ENCODE data around the gene PODN. TPM values are rescaled to one million over a fixed set of nuclear protein-coding genes. Genes with fewer than 3 reads are reported as not detected.

PODN gene
- total RNA-seq, 1 donor from 2014 or later: not detected

DNA sequence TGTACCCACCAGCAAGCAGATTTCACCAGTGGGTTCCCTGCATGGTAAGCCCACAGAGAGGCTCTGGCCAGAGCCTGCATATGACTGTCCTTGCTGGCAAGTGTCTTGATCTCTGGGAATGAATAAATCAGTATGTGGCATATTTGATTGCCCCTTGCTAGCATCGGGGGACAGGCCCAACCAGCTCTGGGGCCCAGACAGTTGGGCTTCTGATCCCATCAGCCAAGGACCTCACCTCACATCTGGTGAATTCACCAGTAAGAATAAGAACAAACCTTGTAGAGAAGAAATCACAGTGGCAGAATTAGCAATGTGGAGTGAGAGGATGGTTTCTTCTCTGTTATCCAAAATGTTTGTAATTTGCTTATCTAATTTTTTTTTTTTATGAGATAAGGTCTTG lies 64.5 kb downstream of the PODN start:
- H3K27ac Mint-ChIP-seq: no peak overlapping the region
- no peaks in the 10 kb centered on the region for H3K9me3 Mint-ChIP-seq
- no peaks in the 10 kb centered on the region for H3K4me1 Mint-ChIP-seq
- ChIA-PET POLR2A (no interaction called here), CTCF (no interaction called here)
- no peaks in the 10 kb centered on the region for H3K36me3 Mint-ChIP-seq (ENCODE audit: low read depth)
- no peak overlapping the region for H3K4me3 Mint-ChIP-seq
- H3K27me3 Mint-ChIP-seq: peaks cover 12% of the 10 kb centered on the region
- ATAC-seq (ENCODE audit: low read depth): no peak
- no peak for DNase-seq
- intact Hi-C loops (cut with micrococcal nuclease): no loop called here
- TF ChIP-seq, protein P1, sequence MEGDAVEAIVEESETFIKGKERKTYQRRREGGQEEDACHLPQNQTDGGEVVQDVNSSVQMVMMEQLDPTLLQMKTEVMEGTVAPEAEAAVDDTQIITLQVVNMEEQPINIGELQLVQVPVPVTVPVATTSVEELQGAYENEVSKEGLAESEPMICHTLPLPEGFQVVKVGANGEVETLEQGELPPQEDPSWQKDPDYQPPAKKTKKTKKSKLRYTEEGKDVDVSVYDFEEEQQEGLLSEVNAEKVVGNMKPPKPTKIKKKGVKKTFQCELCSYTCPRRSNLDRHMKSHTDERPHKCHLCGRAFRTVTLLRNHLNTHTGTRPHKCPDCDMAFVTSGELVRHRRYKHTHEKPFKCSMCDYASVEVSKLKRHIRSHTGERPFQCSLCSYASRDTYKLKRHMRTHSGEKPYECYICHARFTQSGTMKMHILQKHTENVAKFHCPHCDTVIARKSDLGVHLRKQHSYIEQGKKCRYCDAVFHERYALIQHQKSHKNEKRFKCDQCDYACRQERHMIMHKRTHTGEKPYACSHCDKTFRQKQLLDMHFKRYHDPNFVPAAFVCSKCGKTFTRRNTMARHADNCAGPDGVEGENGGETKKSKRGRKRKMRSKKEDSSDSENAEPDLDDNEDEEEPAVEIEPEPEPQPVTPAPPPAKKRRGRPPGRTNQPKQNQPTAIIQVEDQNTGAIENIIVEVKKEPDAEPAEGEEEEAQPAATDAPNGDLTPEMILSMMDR (IDR thresholded peaks at IDR 0.05): no peak

DNA sequence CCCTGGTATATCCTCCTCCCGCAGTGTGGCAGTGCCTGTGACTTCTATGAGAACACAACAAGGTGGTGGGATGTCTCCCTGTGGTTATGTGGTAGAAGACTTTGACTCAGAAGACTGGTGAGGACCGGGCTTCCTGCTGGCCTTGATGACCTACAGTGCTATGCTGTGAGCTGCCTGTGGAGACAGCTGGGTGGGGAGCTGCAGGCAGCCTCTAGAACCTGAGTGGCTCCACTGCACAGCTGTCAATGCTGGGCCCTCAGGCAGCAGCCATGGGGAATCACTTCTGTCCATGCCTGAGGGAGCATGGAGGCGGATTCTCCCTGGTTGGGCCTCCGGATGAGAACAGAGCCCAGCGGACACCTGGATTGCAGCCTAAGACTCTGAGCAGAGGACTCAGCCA lies 65.5 kb downstream of the PODN start:
- Mint-ChIP-seq H3K27ac (no peak overlapping the region), H3K9me3 (no peaks in the 10 kb centered on the region), H3K4me3 (no peak overlapping the region), H3K27me3 (peaks cover 12% of the 10 kb centered on the region), H3K36me3 (ENCODE audit: low read depth) (no peaks in the 10 kb centered on the region), H3K4me1 (no peaks in the 10 kb centered on the region)
- intact Hi-C loops (cut with micrococcal nuclease): no loop called here
- TF ChIP-seq, protein P1 (IDR thresholded peaks at IDR 0.05): no peak
- ATAC-seq (ENCODE audit: low read depth): no peak
- ChIA-PET CTCF (no interaction called here), POLR2A (no interaction called here)
- DNase-seq: no peak

GRCh38 chr1:53128401-53128800 lies 66.4 kb downstream of the PODN start:
- ATAC-seq (ENCODE audit: low read depth) (no peak), DNase-seq (no peak)
- TF ChIP-seq, protein P1 (IDR thresholded peaks at IDR 0.05): no peak
- H3K36me3 Mint-ChIP-seq (ENCODE audit: low read depth): no peaks in the 10 kb centered on the region
- CTCF ChIA-PET: no interaction called here
- intact Hi-C loops (cut with micrococcal nuclease): no loop called here
- POLR2A ChIA-PET: no interaction called here
- no peak overlapping the region for H3K27ac Mint-ChIP-seq
- H3K27me3 Mint-ChIP-seq: peaks cover 12% of the 10 kb centered on the region
- H3K4me1 Mint-ChIP-seq: no peaks in the 10 kb centered on the region
- H3K4me3 Mint-ChIP-seq: no peak overlapping the region
- H3K9me3 Mint-ChIP-seq: no peaks in the 10 kb centered on the region

DNA sequence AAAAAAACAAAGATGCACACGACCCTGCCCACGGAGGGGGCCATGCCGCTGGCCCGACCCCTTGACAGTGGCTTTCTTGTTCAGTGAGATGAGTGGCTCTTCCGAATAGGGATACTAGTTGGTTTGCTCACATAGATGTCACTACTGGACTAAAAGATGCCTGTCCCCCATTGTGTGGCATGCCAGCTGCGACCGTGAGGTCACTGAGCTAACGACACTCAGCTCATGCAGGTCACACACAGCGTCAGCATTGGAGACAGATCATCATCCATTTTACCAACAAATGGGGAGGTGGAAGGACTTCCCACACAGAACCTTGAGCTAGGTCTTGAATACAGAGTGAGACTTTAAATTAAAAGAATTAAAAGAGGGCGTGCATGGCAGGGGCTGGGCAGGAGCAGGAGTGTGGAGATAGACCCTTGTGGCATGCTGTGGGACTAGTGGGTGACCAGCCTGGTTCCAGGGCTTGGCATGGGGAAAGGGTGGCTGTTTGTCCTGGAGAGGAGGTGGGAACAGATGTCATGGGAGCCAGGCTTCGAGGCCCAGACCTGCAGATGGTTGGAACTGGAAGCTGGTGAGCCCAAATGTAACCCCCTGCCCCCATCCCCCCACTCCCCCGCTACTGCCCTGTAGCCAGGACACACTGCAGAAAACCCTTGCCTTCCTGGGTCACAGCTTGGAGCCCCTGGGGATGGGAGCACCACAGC lies 68.0 kb downstream of the PODN start:
- ChIA-PET POLR2A (no interaction called here), CTCF (no interaction called here)
- intact Hi-C loops (cut with micrococcal nuclease): no loop called here
- Mint-ChIP-seq H3K4me3 (no peak overlapping the region), H3K27ac (no peak overlapping the region), H3K27me3 (peaks cover 6% of the 10 kb centered on the region), H3K9me3 (no peaks in the 10 kb centered on the region), H3K36me3 (ENCODE audit: low read depth) (no peaks in the 10 kb centered on the region), H3K4me1 (no peaks in the 10 kb centered on the region)
- DNase-seq (no peak), ATAC-seq (ENCODE audit: low read depth) (no peak)
- TF ChIP-seq, protein P1 (IDR thresholded peaks at IDR 0.05): no peak

DNA sequence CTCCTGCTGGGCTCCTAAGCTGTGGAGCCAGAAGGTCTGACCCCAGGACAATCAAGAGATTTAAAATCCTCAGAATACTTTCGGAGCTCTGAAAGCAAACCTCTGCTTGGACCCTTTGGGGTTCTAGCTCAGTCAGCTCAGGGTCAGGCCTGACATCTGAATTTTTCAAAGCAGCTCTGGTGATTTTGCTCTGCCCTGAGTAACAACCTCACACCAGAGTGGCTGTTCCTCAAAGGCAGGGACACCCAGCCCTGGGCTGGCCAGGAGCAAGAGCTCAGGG lies 68.5 kb downstream of the PODN start:
- DNase-seq (no peak), ATAC-seq (ENCODE audit: low read depth) (no peak)
- TF ChIP-seq, protein P1 (IDR thresholded peaks at IDR 0.05): no peak
- H3K27me3 Mint-ChIP-seq: peaks cover 5% of the 10 kb centered on the region
- ChIA-PET POLR2A (no interaction called here), CTCF (no interaction called here)
- H3K27ac Mint-ChIP-seq: no peak overlapping the region
- intact Hi-C loops (cut with micrococcal nuclease): no loop called here
- no peak overlapping the region for H3K4me3 Mint-ChIP-seq
- no peaks in the 10 kb centered on the region for H3K4me1 Mint-ChIP-seq
- H3K36me3 Mint-ChIP-seq (ENCODE audit: low read depth): no peaks in the 10 kb centered on the region
- no peaks in the 10 kb centered on the region for H3K9me3 Mint-ChIP-seq

Data from activated B cell treated with CpG ODN at 0.5 μM for 24 hours (primary cell).